Adrenal gland (tissue), 5 donors: ENCODE results near the gene CRISPLD2.

Experiments used
- CTCF ChIP-seq, 6 experiments: fragments of 450-650 bp in 4 of 6; fragments of 200-600 bp in 2 of 6; sonication (generic) in 1 of 6; IDR thresholded peaks; 1 replicate in 5 of 6; 2 replicates in 1 of 6; pipeline versions ENCODE4 v1.5.1 to v1.8.0; 2016 to 2021; ENCODE audit warnings: antibody characterized with exemption in 6 of 6, mild to moderate bottlenecking in 2 of 6, moderate library complexity in 1 of 6
- POLR2A ChIP-seq, 2 donors: fragments of 450-650 bp; IDR thresholded peaks; one replicate each; pipeline ENCODE4 v1.6.1; 2017; ENCODE audit warnings: antibody characterized with exemption in 2 of 2, mild to moderate bottlenecking in 2 of 2, moderate library complexity in 1 of 2
- donor health status: DM: no; HTN: no; CAD: no.

DNA sequence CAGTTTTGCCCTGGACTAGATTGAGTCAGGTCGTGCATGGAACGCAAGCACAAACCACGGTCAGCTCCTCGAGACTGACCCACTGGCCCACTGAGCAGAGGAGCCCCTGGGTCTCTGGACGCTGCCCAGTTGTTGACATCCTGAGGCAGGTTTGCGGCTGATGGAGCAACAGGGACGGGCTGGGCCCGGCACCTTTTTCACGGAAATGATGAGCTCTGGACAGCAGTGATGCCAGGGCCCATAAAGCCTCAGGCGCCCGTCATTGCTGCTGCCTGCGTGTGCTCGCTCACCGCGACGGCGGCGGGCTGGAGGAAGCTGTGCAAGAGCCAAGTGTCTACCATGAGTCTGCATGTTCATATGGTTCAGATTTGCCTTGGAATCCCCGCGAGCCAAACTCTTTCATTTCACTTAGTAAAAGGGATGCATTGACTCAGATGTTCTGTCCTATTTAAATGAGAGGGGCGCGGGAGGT, 30.8 kb upstream of the CRISPLD2 start:
- TF ChIP-seq CTCF (IDR thresholded peaks at IDR 0.05) (no peak), POLR2A (IDR thresholded peaks at IDR 0.05) (no peak)
